Mesendoderm (in vitro differentiated cells): ENCODE measurements around the gene KRTDAP.
A peak's percentile ranks its signal among the peaks of the same experiment; 100 is the strongest.

Experiments used
- DNase-seq: peaks from one replicate; pipeline ENCODE4 v3.0.0; 2013
- H2AK5ac ChIP-seq: 2 replicates; pipeline ENCODE4 v1.6.1; 2013; ENCODE audit warnings: low read length, inconsistent platforms
- H2BK120ac ChIP-seq: 2 replicates; pipeline ENCODE4 v1.6.1; 2013; ENCODE audit warnings: low read depth, mild to moderate bottlenecking, low read length, moderate library complexity, mixed read lengths
- H2BK15ac ChIP-seq: replicated peaks from 2 replicates; pipeline ENCODE4 v1.6.1; 2013; ENCODE audit warnings: low read depth, mild to moderate bottlenecking, moderate library complexity
- H2BK5ac ChIP-seq: 2 replicates; pipeline ENCODE4 v1.6.1; 2013; ENCODE audit warnings: low read length, inconsistent platforms
- H3K18ac ChIP-seq: 2 replicates; pipeline ENCODE4 v1.6.1; 2013; ENCODE audit warnings: mild to moderate bottlenecking, low read length, mixed read lengths
- H3K23ac ChIP-seq: one replicate; pipeline ENCODE4 v1.6.1; 2013; ENCODE audit warnings: low read length
- H3K27ac ChIP-seq: 2 replicates; pipeline ENCODE4 v1.5.1; 2013; ENCODE audit warnings: low read depth, mild to moderate bottlenecking, inconsistent platforms, low read length, moderate library complexity
- H3K27me3 ChIP-seq: 2 replicates; pipeline ENCODE4 v1.6.1; 2013; ENCODE audit warnings: low read length, control low read depth, mild to moderate bottlenecking, inconsistent platforms; ENCODE audit not compliant: insufficient read depth, poor library complexity
- H3K36me3 ChIP-seq: 2 replicates; pipeline ENCODE4 v1.6.1; 2013; ENCODE audit warnings: low read length, inconsistent platforms; ENCODE audit not compliant: control insufficient read depth, insufficient read depth
- H3K4ac ChIP-seq: one replicate; pipeline ENCODE4 v1.6.1; 2013; ENCODE audit warnings: low read depth, mild to moderate bottlenecking, low read length, moderate library complexity
- H3K4me1 ChIP-seq: 2 replicates; pipeline ENCODE4 v1.6.1; 2013; ENCODE audit warnings: low read depth, low read length, inconsistent platforms; ENCODE audit not compliant: control insufficient read depth
- H3K4me2 ChIP-seq: 2 replicates; pipeline ENCODE4 v1.6.1; 2013; ENCODE audit warnings: low read length
- H3K4me3 ChIP-seq: 2 replicates; pipeline ENCODE4 v1.5.1; 2013; ENCODE audit warnings: mild to moderate bottlenecking, low read length
- H3K56ac ChIP-seq: one replicate; pipeline ENCODE4 v1.6.1; 2013; ENCODE audit warnings: low read length
- H3K79me1 ChIP-seq: 2 replicates; pipeline ENCODE4 v1.6.1; 2013; ENCODE audit warnings: low read length, inconsistent platforms
- H3K79me2 ChIP-seq: 2 replicates; pipeline ENCODE4 v1.6.1; 2013; ENCODE audit warnings: mild to moderate bottlenecking, low read length; ENCODE audit not compliant: control insufficient read depth, insufficient read depth
- H3K9ac ChIP-seq: 2 replicates; pipeline ENCODE4 v1.6.1; 2013; ENCODE audit warnings: low read length, inconsistent platforms
- H4K5ac ChIP-seq: one replicate; pipeline ENCODE4 v1.6.1; 2013; ENCODE audit warnings: low read length
- H4K8ac ChIP-seq: one replicate; pipeline ENCODE4 v1.6.1; 2013; ENCODE audit warnings: low read depth, mild to moderate bottlenecking, control low read depth, low read length, moderate library complexity
- WGBS: extraction: QIAGEN DNeasy Blood & Tissue Kit; methylation state at CpG from one replicate; pipeline ENCODE4 v1.1.7; 2013; ENCODE audit warnings: low lambda C conversion rate, missing lambda C conversion rate; ENCODE audit not compliant: insufficient coverage; ENCODE audit errors: extremely low coverage; 5-methylcytosine and 5-hydroxymethylcytosine counted together

Gene KRTDAP

GRCh38 chr19:35507561-35507960, 17.3 kb upstream of the KRTDAP start:
- H3K9ac ChIP-seq = no peak overlapping the region
- no peaks in the 10 kb centered on the region for H3K27me3 ChIP-seq
- no peak overlapping the region for H2BK15ac ChIP-seq
- H3K4ac ChIP-seq = no peak overlapping the region
- no peak overlapping the region for H4K8ac ChIP-seq
- no peaks in the 10 kb centered on the region for H3K4me1 ChIP-seq
- H2BK120ac ChIP-seq = no peak overlapping the region
- no peak overlapping the region for H3K27ac ChIP-seq
- WGBS = no CpG with 5 or more reads among the region's 11 CpGs
- no peak overlapping the region for H3K18ac ChIP-seq
- H3K4me2 ChIP-seq = no peak overlapping the region
- DNase-seq = no peak
- peaks cover 22% of the 10 kb centered on the region for H3K79me1 ChIP-seq
- H3K79me2 ChIP-seq = peaks cover 28% of the 10 kb centered on the region
- H3K23ac ChIP-seq = no peak overlapping the region
- H2AK5ac ChIP-seq = no peak overlapping the region
- H4K5ac ChIP-seq = no peak overlapping the region
- peaks cover 11% of the 10 kb centered on the region for H3K36me3 ChIP-seq
- peak overlapping the region; percentile 44 for H3K56ac ChIP-seq
- H3K4me3 ChIP-seq = no peak overlapping the region
- H2BK5ac ChIP-seq = no peak overlapping the region

GRCh38 chr19:35506011-35506410, 15.7 kb upstream of the KRTDAP start:
- H2BK120ac ChIP-seq = no peak overlapping the region
- peaks cover 28% of the 10 kb centered on the region for H3K79me2 ChIP-seq
- no CpG with 5 or more reads among the region's 7 CpGs for WGBS
- no peaks in the 10 kb centered on the region for H3K27me3 ChIP-seq
- H3K23ac ChIP-seq = no peak overlapping the region
- no peak overlapping the region for H3K4ac ChIP-seq
- DNase-seq = no peak
- H2BK5ac ChIP-seq = no peak overlapping the region
- H3K4me2 ChIP-seq = no peak overlapping the region
- no peak overlapping the region for H3K9ac ChIP-seq
- no peak overlapping the region for H3K18ac ChIP-seq
- H3K56ac ChIP-seq = no peak overlapping the region
- H3K4me1 ChIP-seq = no peaks in the 10 kb centered on the region
- H3K4me3 ChIP-seq = no peak overlapping the region
- no peak overlapping the region for H4K8ac ChIP-seq
- H3K27ac ChIP-seq = no peak overlapping the region
- H4K5ac ChIP-seq = no peak overlapping the region
- peaks cover 12% of the 10 kb centered on the region for H3K36me3 ChIP-seq
- no peak overlapping the region for H2BK15ac ChIP-seq
- peaks cover 22% of the 10 kb centered on the region for H3K79me1 ChIP-seq
- no peak overlapping the region for H2AK5ac ChIP-seq

- DNase-seq = no peak
- Histone ChIP-seq H4K8ac (no peak overlapping the region), H2BK120ac (no peak overlapping the region), H3K18ac (no peak overlapping the region), H3K36me3 (peaks cover 23% of the 10 kb centered on the region), H3K56ac (no peak overlapping the region), H3K27ac (no peak overlapping the region), H3K4me3 (no peak overlapping the region), H3K27me3 (no peaks in the 10 kb centered on the region), H3K79me2 (peaks cover 13% of the 10 kb centered on the region), H4K5ac (no peak overlapping the region), H3K4ac (no peak overlapping the region), H3K9ac (no peak overlapping the region), H3K79me1 (peaks cover 15% of the 10 kb centered on the region), H3K4me1 (no peaks in the 10 kb centered on the region), H3K23ac (no peak overlapping the region), H3K4me2 (no peak overlapping the region), H2BK5ac (no peak overlapping the region), H2AK5ac (no peak overlapping the region), H2BK15ac (no peak overlapping the region)
- no CpG with 5 or more reads among the region's 4 CpGs for WGBS
Measured at GRCh38 chr19:35502751-35503150, 12.5 kb upstream of the KRTDAP start.

GRCh38 chr19:35501684-35502083, 11.4 kb upstream of the KRTDAP start:
- H3K79me1 ChIP-seq = peaks cover 10% of the 10 kb centered on the region
- H3K36me3 ChIP-seq = peaks cover 23% of the 10 kb centered on the region

GRCh38 chr19:35500611-35501010, 10.3 kb upstream of the KRTDAP start:
- Histone ChIP-seq H4K5ac (no peak overlapping the region), H3K27ac (no peak overlapping the region), H3K9ac (no peak overlapping the region), H3K4me1 (no peaks in the 10 kb centered on the region), H2BK5ac (no peak overlapping the region), H3K79me1 (peaks cover 2% of the 10 kb centered on the region), H3K27me3 (no peaks in the 10 kb centered on the region), H3K36me3 (peaks cover 20% of the 10 kb centered on the region), H3K18ac (no peak overlapping the region), H3K4me2 (no peak overlapping the region), H2BK15ac (no peak overlapping the region), H4K8ac (no peak overlapping the region), H2AK5ac (no peak overlapping the region), H3K4me3 (no peak overlapping the region), H2BK120ac (no peak overlapping the region), H3K4ac (no peak overlapping the region), H3K56ac (no peak overlapping the region), H3K79me2 (no peaks in the 10 kb centered on the region), H3K23ac (no peak overlapping the region)
- WGBS = no CpG with 5 or more reads among the region's 10 CpGs
- no peak for DNase-seq

More at GRCh38 chr19:35501684-35502083, 11.4 kb upstream of the KRTDAP start:
- H4K8ac ChIP-seq = no peak overlapping the region
- H3K4me3 ChIP-seq = no peak overlapping the region
- H3K4me2 ChIP-seq = no peak overlapping the region
- H2BK5ac ChIP-seq = no peak overlapping the region
- no peak overlapping the region for H3K18ac ChIP-seq
- H2BK15ac ChIP-seq = no peak overlapping the region
- H3K56ac ChIP-seq = no peak overlapping the region
- H3K23ac ChIP-seq = no peak overlapping the region
- no peak overlapping the region for H3K27ac ChIP-seq
- H3K27me3 ChIP-seq = no peaks in the 10 kb centered on the region
- no peak overlapping the region for H2BK120ac ChIP-seq
- H4K5ac ChIP-seq = no peak overlapping the region
- H3K79me2 ChIP-seq = peaks cover 5% of the 10 kb centered on the region
- DNase-seq = peak; percentile 59
- WGBS = no CpG with 5 or more reads among the region's 15 CpGs
- H3K4me1 ChIP-seq = no peaks in the 10 kb centered on the region
- no peak overlapping the region for H3K4ac ChIP-seq
- no peak overlapping the region for H2AK5ac ChIP-seq
- no peak overlapping the region for H3K9ac ChIP-seq

- Histone ChIP-seq H3K4me3 (no peak overlapping the region), H3K23ac (no peak overlapping the region), H3K4me1 (no peaks in the 10 kb centered on the region), H3K9ac (no peak overlapping the region), H2BK120ac (no peak overlapping the region), H2AK5ac (no peak overlapping the region), H3K79me2 (no peaks in the 10 kb centered on the region), H3K56ac (no peak overlapping the region), H2BK5ac (no peak overlapping the region), H3K4ac (no peak overlapping the region), H3K4me2 (no peak overlapping the region), H4K8ac (no peak overlapping the region), H3K79me1 (no peaks in the 10 kb centered on the region), H3K18ac (no peak overlapping the region), H3K27ac (no peak overlapping the region), H2BK15ac (no peak overlapping the region), H3K27me3 (no peaks in the 10 kb centered on the region), H3K36me3 (peaks cover 14% of the 10 kb centered on the region), H4K5ac (no peak overlapping the region)
- DNase-seq = no peak
- WGBS = no CpG with 5 or more reads among the region's 9 CpGs
Measured at GRCh38 chr19:35498984-35499527, 8.8 kb upstream of the KRTDAP start.
